Neuron (in vitro differentiated cells): ENCODE data around the gene RAP1GAP.

Source experiments
- H2AFZ ChIP-seq: one replicate; pipeline ENCODE4 v1.6.1; 2013; ENCODE audit warnings: low read depth, mild to moderate bottlenecking, inconsistent platforms, low read length, moderate library complexity
- H3K27me3 ChIP-seq: one replicate; pipeline ENCODE4 v1.6.1; 2013; ENCODE audit warnings: low read length; ENCODE audit not compliant: insufficient read depth
- H3K36me3 ChIP-seq: one replicate; pipeline ENCODE4 v1.6.1; 2013; ENCODE audit warnings: low read length; ENCODE audit not compliant: insufficient read depth
- H3K4me1 ChIP-seq: one replicate; pipeline ENCODE4 v1.6.1; 2013; ENCODE audit warnings: low read length; ENCODE audit not compliant: insufficient read depth
- H3K4me3 ChIP-seq: 2 replicates; pipeline ENCODE4 v1.5.1; 2013; ENCODE audit warnings: mild to moderate bottlenecking, low read length, moderate library complexity
- H3K9me3 ChIP-seq: one replicate; pipeline ENCODE4 v1.6.1; 2013; ENCODE audit warnings: low read length

Gene RAP1GAP

DNA sequence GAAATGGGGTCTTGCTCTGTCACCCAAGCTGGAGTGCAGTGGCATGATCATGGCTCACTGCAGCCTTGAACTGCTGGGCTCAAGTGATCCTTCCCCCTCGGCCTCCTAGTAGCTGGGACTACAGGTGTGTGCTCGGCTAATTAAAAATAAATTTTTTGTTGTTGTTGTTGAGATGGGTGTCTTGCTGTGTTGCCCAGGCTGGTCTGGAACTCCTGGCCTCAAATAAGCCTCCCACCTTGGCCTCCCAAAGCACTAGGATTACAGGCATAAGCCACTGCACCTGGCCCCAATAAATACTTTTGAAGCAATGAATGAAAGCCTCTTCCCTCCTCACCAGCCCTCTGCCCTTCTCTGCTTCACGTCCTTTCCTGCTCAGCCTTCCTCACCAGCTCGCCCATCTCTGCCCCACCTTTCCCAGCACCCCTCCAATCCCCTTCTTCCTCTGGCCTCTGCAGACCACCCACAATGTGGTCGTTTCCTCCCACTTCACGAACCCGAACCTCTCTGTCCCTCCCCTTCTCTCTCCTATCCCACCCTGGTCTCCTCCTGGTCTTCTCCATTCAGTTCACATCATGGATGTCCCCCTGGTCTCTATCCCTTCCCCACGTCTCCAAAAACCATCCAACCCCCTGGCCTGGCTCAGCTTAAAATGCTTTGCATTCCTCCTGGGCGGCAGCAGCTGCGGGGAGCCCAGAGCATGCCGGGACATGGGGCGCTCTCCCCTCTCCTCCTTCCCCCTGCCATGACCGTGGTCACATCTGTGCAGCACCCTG is 38.4 kb downstream of the RAP1GAP start:
- Histone ChIP-seq H3K4me3 (no peak overlapping the region), H3K36me3 (no peaks in the 10 kb centered on the region), H3K27me3 (no peaks in the 10 kb centered on the region), H3K4me1 (peaks cover 9% of the 10 kb centered on the region), H2AFZ (no peak overlapping the region), H3K9me3 (no peaks in the 10 kb centered on the region)

DNA sequence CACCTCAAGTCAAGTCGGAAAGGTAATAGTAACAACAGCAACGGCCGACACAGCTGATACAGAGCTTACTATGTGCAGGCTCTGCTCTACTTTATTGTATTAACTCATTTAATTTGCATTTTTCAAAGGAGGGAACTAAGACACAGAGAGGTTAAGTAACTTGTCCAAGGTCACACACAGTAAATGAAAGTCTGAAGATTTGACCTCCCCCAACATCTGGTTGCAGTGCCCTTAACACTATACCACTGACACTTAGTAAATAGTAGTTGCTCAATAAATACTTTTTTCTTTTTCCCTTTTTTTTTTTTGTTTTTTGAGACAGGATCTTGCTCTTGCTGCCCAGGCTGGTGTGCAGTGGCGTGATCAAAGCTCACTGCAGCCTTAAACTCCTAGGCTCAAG is 39.2 kb downstream of the RAP1GAP start:
- Histone ChIP-seq H3K27me3 (no peaks in the 10 kb centered on the region), H3K4me1 (peaks cover 9% of the 10 kb centered on the region), H3K4me3 (no peak overlapping the region), H2AFZ (no peak overlapping the region), H3K9me3 (no peaks in the 10 kb centered on the region), H3K36me3 (no peaks in the 10 kb centered on the region)

- Histone ChIP-seq H3K4me1 (peaks cover 9% of the 10 kb centered on the region), H3K4me3 (no peak overlapping the region), H2AFZ (no peak overlapping the region), H3K9me3 (no peaks in the 10 kb centered on the region), H3K27me3 (no peaks in the 10 kb centered on the region), H3K36me3 (no peaks in the 10 kb centered on the region)
Observed at GRCh38 chr1:21628798-21629393, 40.3 kb downstream of the RAP1GAP start.

DNA sequence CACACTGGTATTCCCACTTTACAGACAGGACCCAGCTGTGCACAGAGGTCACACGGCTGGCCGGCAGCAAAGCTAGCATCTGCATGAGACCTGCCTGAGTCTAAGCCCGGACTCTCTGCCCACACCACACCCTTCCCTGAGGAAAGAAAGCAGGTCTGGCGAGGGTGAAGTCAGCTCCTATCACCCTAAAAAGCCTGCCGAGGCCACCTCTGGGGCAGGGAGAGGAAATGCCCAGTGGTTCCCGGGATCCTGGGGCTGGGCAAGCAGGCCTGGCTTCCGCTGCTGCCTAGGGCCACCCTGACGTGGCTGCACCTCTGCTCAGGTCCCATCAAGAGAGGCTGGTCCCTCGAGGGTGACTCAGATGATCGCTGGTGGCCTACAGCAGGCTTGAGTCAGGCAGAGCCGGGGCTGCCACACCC is 42.2 kb downstream of the RAP1GAP start:
- Histone ChIP-seq H3K4me1 (peaks cover 4% of the 10 kb centered on the region), H3K9me3 (no peaks in the 10 kb centered on the region), H3K4me3 (no peak overlapping the region), H3K36me3 (no peaks in the 10 kb centered on the region), H2AFZ (no peak overlapping the region), H3K27me3 (peaks cover 11% of the 10 kb centered on the region)

DNA sequence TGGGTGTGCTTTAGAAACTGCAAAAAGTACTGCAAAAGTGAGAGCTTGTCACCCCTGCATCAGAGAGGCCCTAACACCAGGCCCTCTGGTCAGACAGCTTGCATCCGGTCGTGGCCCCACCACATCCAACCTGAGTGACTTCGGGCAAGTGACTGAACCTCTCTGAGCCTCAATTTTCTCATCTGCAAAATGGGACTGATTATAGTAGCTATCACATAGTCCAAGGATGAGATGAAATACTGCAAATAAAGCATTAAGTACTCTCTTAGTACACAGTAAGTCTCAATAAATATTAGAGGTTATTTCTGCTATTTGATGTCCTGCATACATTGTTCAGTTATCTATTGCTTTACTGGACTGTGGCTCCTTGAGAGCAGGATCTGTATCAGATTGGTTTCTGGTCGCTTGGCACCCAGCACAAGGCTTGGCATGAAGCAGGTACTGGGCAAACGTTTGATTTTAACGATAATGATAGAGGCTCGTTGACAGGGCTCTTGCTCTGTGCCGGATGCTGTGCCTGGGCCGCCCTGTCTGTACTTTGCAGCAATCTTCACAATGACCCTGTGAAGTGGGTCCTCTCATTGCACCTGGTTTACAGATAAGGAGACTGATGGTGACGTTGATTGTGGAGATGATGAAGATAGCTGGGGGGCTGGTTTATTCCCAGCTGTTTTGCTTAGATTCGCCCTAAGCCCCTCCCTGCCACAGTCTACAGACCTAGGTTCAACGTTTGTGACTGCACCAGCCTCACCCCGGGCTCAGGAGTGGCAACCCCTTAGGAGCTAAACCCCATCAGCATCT is 43.6 kb downstream of the RAP1GAP start:
- no peaks in the 10 kb centered on the region for H3K36me3 ChIP-seq
- no peak overlapping the region for H3K4me3 ChIP-seq
- H3K27me3 ChIP-seq, result peaks cover 21% of the 10 kb centered on the region
- no peaks in the 10 kb centered on the region for H3K4me1 ChIP-seq
- H3K9me3 ChIP-seq, result no peaks in the 10 kb centered on the region
- H2AFZ ChIP-seq, result no peak overlapping the region

DNA sequence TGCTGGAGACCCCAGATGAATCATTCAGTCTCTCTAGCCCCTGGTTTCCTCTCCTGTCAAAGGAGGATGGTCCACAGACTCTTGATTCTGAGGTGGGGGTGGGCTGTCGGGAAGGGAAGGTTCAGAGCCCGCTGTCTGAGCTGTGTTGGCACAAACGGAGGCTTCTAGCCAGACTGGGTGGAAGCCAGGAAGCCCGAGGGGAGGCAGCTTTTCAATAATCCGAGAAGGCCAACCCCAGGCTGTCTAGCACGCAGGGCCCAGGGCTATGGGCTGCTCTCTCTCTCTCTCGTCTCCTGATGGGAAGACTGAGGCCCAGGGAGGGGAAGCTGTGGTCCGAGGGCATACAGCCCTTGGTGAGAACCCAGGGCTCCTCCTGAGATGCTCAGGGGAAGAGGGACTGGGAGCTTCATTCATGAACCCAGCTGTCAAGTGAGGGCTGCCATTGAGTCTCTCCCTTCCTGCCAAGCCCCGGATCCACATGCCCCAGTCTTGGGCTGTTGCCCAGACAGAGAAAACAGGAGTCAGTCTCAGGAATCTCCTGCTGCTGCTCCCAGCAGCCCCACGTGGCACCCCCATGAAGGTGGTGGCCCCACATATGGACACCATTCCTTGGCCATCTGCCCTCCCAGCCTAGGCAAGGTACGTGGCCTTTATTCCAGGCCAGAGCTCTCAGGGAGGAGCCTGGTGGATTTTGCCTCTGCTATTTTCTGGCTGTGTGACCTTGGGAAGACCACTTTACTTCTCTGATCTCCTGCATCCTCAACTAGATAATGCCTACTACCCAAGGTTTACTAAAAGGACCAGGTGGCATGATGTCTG is 44.4 kb downstream of the RAP1GAP start:
- peaks cover 27% of the 10 kb centered on the region for H3K27me3 ChIP-seq
- H3K4me1 ChIP-seq, result peaks cover 3% of the 10 kb centered on the region
- H3K36me3 ChIP-seq, result no peaks in the 10 kb centered on the region
- no peaks in the 10 kb centered on the region for H3K9me3 ChIP-seq
- no peak overlapping the region for H3K4me3 ChIP-seq
- H2AFZ ChIP-seq, result no peak overlapping the region

- peaks cover 27% of the 10 kb centered on the region for H3K27me3 ChIP-seq
- H3K4me3 ChIP-seq, result no peak overlapping the region
Observed at GRCh38 chr1:21623410-21623961, 45.7 kb downstream of the RAP1GAP start.

GRCh38 chr1:21622466-21623315 is 46.5 kb downstream of the RAP1GAP start:
- Histone ChIP-seq H3K4me3 (no peak overlapping the region), H2AFZ (no peak overlapping the region), H3K4me1 (peaks cover 11% of the 10 kb centered on the region), H3K9me3 (no peaks in the 10 kb centered on the region), H3K36me3 (no peaks in the 10 kb centered on the region), H3K27me3 (peaks cover 27% of the 10 kb centered on the region)

More at GRCh38 chr1:21623410-21623961, 45.7 kb downstream of the RAP1GAP start:
- H3K36me3 ChIP-seq, result no peaks in the 10 kb centered on the region
- no peaks in the 10 kb centered on the region for H3K9me3 ChIP-seq
- H3K4me1 ChIP-seq, result peaks cover 11% of the 10 kb centered on the region
- H2AFZ ChIP-seq, result no peak overlapping the region

DNA sequence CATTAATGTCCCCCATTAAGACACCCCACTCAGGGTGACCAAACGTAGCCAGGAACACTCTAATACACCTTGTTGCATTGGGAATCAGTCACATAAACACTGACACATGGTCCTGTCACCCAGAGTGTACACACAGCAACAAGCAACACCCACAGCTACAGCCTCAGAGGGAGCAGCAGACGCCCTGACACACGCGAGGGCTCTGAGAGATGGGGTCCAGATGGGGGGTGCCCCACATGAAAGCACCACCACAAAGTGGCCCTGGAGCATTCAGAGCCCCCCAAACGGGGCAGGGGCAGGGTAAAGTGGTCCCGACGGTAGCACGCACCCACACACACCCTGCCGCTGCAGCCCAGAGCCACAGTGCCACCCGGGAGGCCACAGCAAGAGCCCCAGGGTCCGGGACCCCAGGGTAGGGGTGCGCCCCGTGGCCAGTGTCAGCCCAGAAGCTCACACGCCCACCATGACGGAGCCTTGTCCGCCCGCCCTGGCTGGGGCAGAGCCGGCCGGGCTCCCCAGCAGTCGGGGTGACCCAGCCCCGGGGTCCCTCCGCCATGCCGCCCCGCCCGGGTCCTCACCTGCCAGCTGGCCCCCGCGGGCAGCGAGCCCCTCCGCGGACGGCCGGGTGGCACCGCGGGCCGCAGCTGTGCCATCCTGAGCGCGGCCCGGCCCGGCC is 47.3 kb downstream of the RAP1GAP start:
- Histone ChIP-seq H3K4me1 (peaks cover 11% of the 10 kb centered on the region), H3K27me3 (peaks cover 27% of the 10 kb centered on the region), H3K36me3 (no peaks in the 10 kb centered on the region), H3K4me3 (no peak overlapping the region), H2AFZ (no peak overlapping the region), H3K9me3 (no peaks in the 10 kb centered on the region)

GRCh38 chr1:21621051-21621450 is 48.1 kb downstream of the RAP1GAP start:
- Histone ChIP-seq H2AFZ (no peak overlapping the region), H3K4me3 (no peak overlapping the region), H3K9me3 (no peaks in the 10 kb centered on the region), H3K4me1 (peaks cover 11% of the 10 kb centered on the region), H3K27me3 (peaks cover 27% of the 10 kb centered on the region), H3K36me3 (no peaks in the 10 kb centered on the region)

- peaks cover 27% of the 10 kb centered on the region for H3K27me3 ChIP-seq
- H2AFZ ChIP-seq, result no peak overlapping the region
- no peaks in the 10 kb centered on the region for H3K36me3 ChIP-seq
- no peak overlapping the region for H3K4me3 ChIP-seq
- peaks cover 11% of the 10 kb centered on the region for H3K4me1 ChIP-seq
- no peaks in the 10 kb centered on the region for H3K9me3 ChIP-seq
Observed at GRCh38 chr1:21620496-21620895, 48.7 kb downstream of the RAP1GAP start.
